ENCODE measurements around the gene ATF6. TPM values are rescaled to one million over a fixed set of nuclear protein-coding genes. Genes with fewer than 3 reads are reported as not detected.
A peak's percentile ranks its signal among the peaks of the same experiment; 100 is the strongest.

ATF6 gene
- total RNA-seq, 1 experiment from 2014 or later = 56.3 TPM

DNA sequence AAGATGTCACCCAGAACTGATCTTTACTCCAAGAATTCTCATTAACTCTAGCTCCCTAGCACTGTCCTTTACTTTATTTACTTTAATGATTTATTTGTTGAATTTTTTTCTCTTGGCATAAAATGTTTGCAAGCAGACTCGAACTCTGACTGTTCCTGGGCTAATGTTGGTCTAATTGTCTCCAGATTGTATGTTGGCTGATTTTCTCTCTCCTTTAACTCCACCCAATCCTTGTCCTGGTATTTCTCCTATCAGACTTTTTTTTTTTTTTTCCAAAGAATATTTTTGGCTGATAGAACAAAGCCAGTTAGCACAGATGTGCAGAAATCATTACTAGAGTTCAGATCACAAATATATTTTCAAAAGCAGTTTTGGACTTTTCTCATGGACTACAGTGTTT lies 82.6 kb downstream of the ATF6 start:
- intact Hi-C loops (cut with micrococcal nuclease) = no loop called here
- no peak for DNase-seq (ENCODE audit: unreplicated experiment)
- Mint-ChIP-seq H3K4me1 (ENCODE audit: insufficient read depth, unreplicated experiment) (peaks cover 15% of the 10 kb centered on the region), H3K4me3 (ENCODE audit: unreplicated experiment) (no peak overlapping the region), H3K27me3 (ENCODE audit: insufficient read depth, unreplicated experiment) (no peaks in the 10 kb centered on the region), H3K36me3 (ENCODE audit: insufficient read depth, unreplicated experiment) (peaks cover 57% of the 10 kb centered on the region), H3K9me3 (ENCODE audit: unreplicated experiment) (no peaks in the 10 kb centered on the region), H3K27ac (ENCODE audit: low read depth, unreplicated experiment) (no peak overlapping the region)
- TF ChIP-seq, protein P1, sequence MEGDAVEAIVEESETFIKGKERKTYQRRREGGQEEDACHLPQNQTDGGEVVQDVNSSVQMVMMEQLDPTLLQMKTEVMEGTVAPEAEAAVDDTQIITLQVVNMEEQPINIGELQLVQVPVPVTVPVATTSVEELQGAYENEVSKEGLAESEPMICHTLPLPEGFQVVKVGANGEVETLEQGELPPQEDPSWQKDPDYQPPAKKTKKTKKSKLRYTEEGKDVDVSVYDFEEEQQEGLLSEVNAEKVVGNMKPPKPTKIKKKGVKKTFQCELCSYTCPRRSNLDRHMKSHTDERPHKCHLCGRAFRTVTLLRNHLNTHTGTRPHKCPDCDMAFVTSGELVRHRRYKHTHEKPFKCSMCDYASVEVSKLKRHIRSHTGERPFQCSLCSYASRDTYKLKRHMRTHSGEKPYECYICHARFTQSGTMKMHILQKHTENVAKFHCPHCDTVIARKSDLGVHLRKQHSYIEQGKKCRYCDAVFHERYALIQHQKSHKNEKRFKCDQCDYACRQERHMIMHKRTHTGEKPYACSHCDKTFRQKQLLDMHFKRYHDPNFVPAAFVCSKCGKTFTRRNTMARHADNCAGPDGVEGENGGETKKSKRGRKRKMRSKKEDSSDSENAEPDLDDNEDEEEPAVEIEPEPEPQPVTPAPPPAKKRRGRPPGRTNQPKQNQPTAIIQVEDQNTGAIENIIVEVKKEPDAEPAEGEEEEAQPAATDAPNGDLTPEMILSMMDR (IDR thresholded peaks at IDR 0.05; ENCODE audit: unreplicated experiment) = no peak
- ChIA-PET CTCF (interaction anchor here (0.6 to 1.3 kb wide), 5 partner anchors 11 to 751 kb away, joined by 3 to 5 read pairs (median 3); no protein-coding TSS in a partner anchor), POLR2A (no interaction called here)
- TSS peak; percentile 13 for BruUV-seq (replicated peaks)

DNA sequence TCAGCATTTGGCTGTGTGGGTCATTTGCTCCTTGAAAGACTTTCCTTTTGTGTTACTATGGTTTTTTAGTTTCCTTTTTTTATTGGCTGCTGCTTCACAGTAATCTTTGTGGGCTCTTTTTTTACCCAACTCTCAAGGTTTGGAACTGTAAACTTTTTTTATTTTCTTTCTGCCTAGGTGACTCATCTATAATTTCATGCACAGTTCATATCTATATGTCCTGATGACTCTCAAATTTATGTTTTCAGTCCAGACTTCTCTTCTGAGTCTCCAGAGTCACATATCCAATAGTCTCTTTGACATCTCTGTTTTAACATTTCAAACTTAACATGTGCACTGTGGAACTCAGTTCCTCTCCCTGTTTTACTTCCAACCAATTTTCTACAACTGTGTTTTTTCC lies 83.4 kb downstream of the ATF6 start:
- Mint-ChIP-seq H3K4me1 (ENCODE audit: insufficient read depth, unreplicated experiment) (peaks cover 15% of the 10 kb centered on the region), H3K36me3 (ENCODE audit: insufficient read depth, unreplicated experiment) (peaks cover 66% of the 10 kb centered on the region), H3K27ac (ENCODE audit: low read depth, unreplicated experiment) (no peak overlapping the region), H3K9me3 (ENCODE audit: unreplicated experiment) (no peaks in the 10 kb centered on the region), H3K27me3 (ENCODE audit: insufficient read depth, unreplicated experiment) (no peaks in the 10 kb centered on the region), H3K4me3 (ENCODE audit: unreplicated experiment) (no peak overlapping the region)
- intact Hi-C loops (cut with micrococcal nuclease) = no loop called here
- CTCF ChIA-PET = interaction anchor here (1.3 kb wide), 1 partner anchor 12 kb away, joined by 5 read pairs; no protein-coding TSS in a partner anchor
- TF ChIP-seq, protein P1 (IDR thresholded peaks at IDR 0.05; ENCODE audit: unreplicated experiment) = no peak
- no peak for DNase-seq (ENCODE audit: unreplicated experiment)
- no TSS peak for BruUV-seq (replicated peaks)
- POLR2A ChIA-PET = no interaction called here

DNA sequence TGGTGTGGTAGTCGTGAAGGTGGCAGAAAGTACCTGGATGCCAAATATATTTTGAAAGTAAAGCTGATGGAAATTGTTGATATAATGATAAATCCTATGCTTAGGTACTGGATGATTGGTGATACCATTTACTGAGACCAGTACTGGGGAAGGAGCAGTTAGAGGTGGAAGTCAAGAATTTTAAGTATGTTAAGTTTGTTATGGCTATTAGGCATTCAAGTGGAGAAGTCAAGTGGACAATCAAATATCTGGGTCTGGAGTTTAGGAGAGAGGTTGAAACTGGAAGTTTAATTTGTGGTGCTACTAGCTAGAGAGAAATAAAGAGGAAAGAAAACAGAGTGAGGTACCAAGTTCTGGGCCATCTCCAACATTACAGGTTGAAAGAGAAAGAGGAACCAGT lies 89.1 kb downstream of the ATF6 start:
- DNase-seq (ENCODE audit: unreplicated experiment) = no peak
- H3K4me1 Mint-ChIP-seq (ENCODE audit: insufficient read depth, unreplicated experiment) = peaks cover 2% of the 10 kb centered on the region
- intact Hi-C loops (cut with micrococcal nuclease) = no loop called here
- no TSS peak for BruUV-seq (replicated peaks)
- H3K4me3 Mint-ChIP-seq (ENCODE audit: unreplicated experiment) = no peak overlapping the region
- TF ChIP-seq, protein P1 (IDR thresholded peaks at IDR 0.05; ENCODE audit: unreplicated experiment) = no peak
- peaks cover 57% of the 10 kb centered on the region for H3K36me3 Mint-ChIP-seq (ENCODE audit: insufficient read depth, unreplicated experiment)
- no peaks in the 10 kb centered on the region for H3K27me3 Mint-ChIP-seq (ENCODE audit: insufficient read depth, unreplicated experiment)
- H3K9me3 Mint-ChIP-seq (ENCODE audit: unreplicated experiment) = no peaks in the 10 kb centered on the region
- POLR2A ChIA-PET = interaction anchor here (1.2 kb wide), 1 partner anchor 105 kb away, joined by 3 read pairs; the partner anchor contains the start of gene DUSP12
- CTCF ChIA-PET = interaction anchor here (0.6 to 4.4 kb wide), 3 partner anchors 64 to 661 kb away, joined by 3 to 23 read pairs (median 5); no protein-coding TSS in a partner anchor
- H3K27ac Mint-ChIP-seq (ENCODE audit: low read depth, unreplicated experiment) = no peak overlapping the region

DNA sequence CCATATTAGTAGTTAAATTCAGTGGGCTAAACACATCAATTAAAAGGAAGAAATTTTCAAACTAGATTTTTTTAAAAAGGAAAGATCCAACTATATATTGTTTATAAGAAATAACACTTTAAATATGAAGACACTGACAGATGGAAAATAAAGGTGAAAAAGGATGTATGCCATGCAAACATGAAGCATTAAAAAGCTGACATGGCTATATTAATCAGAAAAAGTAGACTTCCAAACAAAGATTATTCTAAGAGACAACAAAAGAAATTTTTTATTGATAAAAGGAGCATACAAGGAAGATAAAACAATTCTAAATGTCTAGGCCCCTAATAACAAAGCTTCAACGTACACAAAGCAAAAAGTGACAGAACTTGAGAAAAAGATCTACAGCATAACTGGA lies 92.2 kb downstream of the ATF6 start:
- intact Hi-C loops (cut with micrococcal nuclease) = no loop called here
- POLR2A ChIA-PET = interaction anchor here (1.0 kb wide), 1 partner anchor 27 kb away, joined by 3 read pairs; no protein-coding TSS in a partner anchor
- no TSS peak for BruUV-seq (replicated peaks)
- CTCF ChIA-PET = interaction anchor here (0.6 to 4.4 kb wide), 4 partner anchors 64 to 1014 kb away, joined by 3 to 23 read pairs (median 4); no protein-coding TSS in a partner anchor
- no peak for DNase-seq (ENCODE audit: unreplicated experiment)
- H3K4me3 Mint-ChIP-seq (ENCODE audit: unreplicated experiment) = no peak overlapping the region
- H3K9me3 Mint-ChIP-seq (ENCODE audit: unreplicated experiment) = no peaks in the 10 kb centered on the region
- peaks cover 30% of the 10 kb centered on the region for H3K36me3 Mint-ChIP-seq (ENCODE audit: insufficient read depth, unreplicated experiment)
- H3K27me3 Mint-ChIP-seq (ENCODE audit: insufficient read depth, unreplicated experiment) = no peaks in the 10 kb centered on the region
- TF ChIP-seq, protein P1 (IDR thresholded peaks at IDR 0.05; ENCODE audit: unreplicated experiment) = no peak
- H3K27ac Mint-ChIP-seq (ENCODE audit: low read depth, unreplicated experiment) = no peak overlapping the region
- H3K4me1 Mint-ChIP-seq (ENCODE audit: insufficient read depth, unreplicated experiment) = no peaks in the 10 kb centered on the region
